Type B pancreatic cell (in vitro differentiated cells): ENCODE results near the gene LRRC8D. TPM values are rescaled to one million over a fixed set of nuclear protein-coding genes. Genes with fewer than 3 reads are reported as not detected.

Source experiments
- DNase-seq: peaks from one replicate; pipeline ENCODE4 v3.0.0; 2021; ENCODE audit warnings: mixed read lengths; ENCODE audit not compliant: unreplicated experiment; ENCODE audit errors: extremely low spot score
- H3K27ac Mint-ChIP-seq: 2 replicates; pipeline ENCODE4 v1.8.0; 2021; ENCODE audit warnings: mild to moderate bottlenecking, mixed read lengths
- H3K27me3 Mint-ChIP-seq: 2 replicates; pipeline ENCODE4 v1.8.0; 2021; ENCODE audit warnings: mixed read lengths
- H3K36me3 Mint-ChIP-seq: 2 replicates; pipeline ENCODE4 v1.8.0; 2021; ENCODE audit warnings: mixed read lengths
- H3K4me1 Mint-ChIP-seq: one replicate; pipeline ENCODE4 v1.8.0; 2021; ENCODE audit warnings: mixed read lengths; ENCODE audit not compliant: unreplicated experiment
- H3K4me3 Mint-ChIP-seq: 2 replicates; pipeline ENCODE4 v1.8.0; 2021; ENCODE audit warnings: mild to moderate bottlenecking, mixed read lengths
- H3K9me3 Mint-ChIP-seq: 2 replicates; pipeline ENCODE4 v1.8.0; 2021; ENCODE audit warnings: mixed read lengths
- total RNA-seq: library from RNA; stranded (reverse); gene quantifications from 2 replicates; pipeline ENCODE4 v1.2.1, GENCODE V29; 2021; ENCODE audit warnings: low replicate concordance
- TF ChIP-seq, protein P1 (sequence below): fragments of 200-600 bp; sonication (generic); conservative IDR thresholded peaks from 2 replicates; pipeline ENCODE4 v1.5.0; 2021; ENCODE audit warnings: antibody characterized with exemption, mild to moderate bottlenecking

Gene LRRC8D
- total RNA-seq, 1 donor from 2014 or later = 31.1 TPM

- TF ChIP-seq, protein P1, sequence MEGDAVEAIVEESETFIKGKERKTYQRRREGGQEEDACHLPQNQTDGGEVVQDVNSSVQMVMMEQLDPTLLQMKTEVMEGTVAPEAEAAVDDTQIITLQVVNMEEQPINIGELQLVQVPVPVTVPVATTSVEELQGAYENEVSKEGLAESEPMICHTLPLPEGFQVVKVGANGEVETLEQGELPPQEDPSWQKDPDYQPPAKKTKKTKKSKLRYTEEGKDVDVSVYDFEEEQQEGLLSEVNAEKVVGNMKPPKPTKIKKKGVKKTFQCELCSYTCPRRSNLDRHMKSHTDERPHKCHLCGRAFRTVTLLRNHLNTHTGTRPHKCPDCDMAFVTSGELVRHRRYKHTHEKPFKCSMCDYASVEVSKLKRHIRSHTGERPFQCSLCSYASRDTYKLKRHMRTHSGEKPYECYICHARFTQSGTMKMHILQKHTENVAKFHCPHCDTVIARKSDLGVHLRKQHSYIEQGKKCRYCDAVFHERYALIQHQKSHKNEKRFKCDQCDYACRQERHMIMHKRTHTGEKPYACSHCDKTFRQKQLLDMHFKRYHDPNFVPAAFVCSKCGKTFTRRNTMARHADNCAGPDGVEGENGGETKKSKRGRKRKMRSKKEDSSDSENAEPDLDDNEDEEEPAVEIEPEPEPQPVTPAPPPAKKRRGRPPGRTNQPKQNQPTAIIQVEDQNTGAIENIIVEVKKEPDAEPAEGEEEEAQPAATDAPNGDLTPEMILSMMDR = no peak
- H3K27ac Mint-ChIP-seq = peak overlapping the region; percentile 54
Measured at GRCh38 chr1:89953929-89954328, 133.1 kb downstream of the LRRC8D start.

GRCh38 chr1:89954401-89954800 is 133.6 kb downstream of the LRRC8D start:
- H3K27me3 Mint-ChIP-seq = no peaks in the 10 kb centered on the region
- H3K9me3 Mint-ChIP-seq = no peaks in the 10 kb centered on the region
- TF ChIP-seq, protein P1 = no peak
- no peak for DNase-seq
- H3K4me3 Mint-ChIP-seq = peak overlapping the region; percentile 46
- no peaks in the 10 kb centered on the region for H3K36me3 Mint-ChIP-seq
- H3K27ac Mint-ChIP-seq = peak overlapping the region; percentile 39
- H3K4me1 Mint-ChIP-seq = peaks cover 13% of the 10 kb centered on the region

More at GRCh38 chr1:89953929-89954328, 133.1 kb downstream of the LRRC8D start:
- Mint-ChIP-seq H3K27me3 (no peaks in the 10 kb centered on the region), H3K9me3 (no peaks in the 10 kb centered on the region), H3K4me1 (peaks cover 13% of the 10 kb centered on the region), H3K4me3 (no peak overlapping the region), H3K36me3 (no peaks in the 10 kb centered on the region)
- DNase-seq = no peak

GRCh38 chr1:89955311-89956205 is 134.7 kb downstream of the LRRC8D start:
- DNase-seq = no peak
- TF ChIP-seq, protein P1 = no peak
- peak overlapping the region; percentile 49 for H3K27ac Mint-ChIP-seq
- H3K36me3 Mint-ChIP-seq = no peaks in the 10 kb centered on the region
- H3K9me3 Mint-ChIP-seq = no peaks in the 10 kb centered on the region
- peaks cover 13% of the 10 kb centered on the region for H3K4me1 Mint-ChIP-seq
- H3K27me3 Mint-ChIP-seq = no peaks in the 10 kb centered on the region
- no peak overlapping the region for H3K4me3 Mint-ChIP-seq

- peak overlapping the region; percentile 52 for H3K27ac Mint-ChIP-seq
- peaks cover 13% of the 10 kb centered on the region for H3K4me1 Mint-ChIP-seq
- H3K9me3 Mint-ChIP-seq = no peaks in the 10 kb centered on the region
- no peak overlapping the region for H3K4me3 Mint-ChIP-seq
- TF ChIP-seq, protein P1 = no peak
- no peak for DNase-seq
- no peaks in the 10 kb centered on the region for H3K27me3 Mint-ChIP-seq
- no peaks in the 10 kb centered on the region for H3K36me3 Mint-ChIP-seq
Measured at GRCh38 chr1:89957107-89957506, 136.3 kb downstream of the LRRC8D start.

GRCh38 chr1:89958851-89959654 is 138.2 kb downstream of the LRRC8D start:
- Mint-ChIP-seq H3K4me1 (peaks cover 13% of the 10 kb centered on the region), H3K36me3 (no peaks in the 10 kb centered on the region), H3K27me3 (no peaks in the 10 kb centered on the region), H3K9me3 (peaks cover 4% of the 10 kb centered on the region), H3K4me3 (no peak overlapping the region), H3K27ac (no peak overlapping the region)
- TF ChIP-seq, protein P1 = no peak
- no peak for DNase-seq
